Hematopoietic multipotent progenitor cell treated with erythropoietin and hydrocortisone succinate and interleukin-3 and kit ligand, for 17 days (in vitro differentiated cells): ENCODE measurements around the gene MMP24OS.
A peak's percentile ranks its signal among the peaks of the same experiment; 100 is the strongest.
"Not testable (repeated sequence)": the region's sequence is repeated elsewhere in the genome, so short reads cannot be mapped to it uniquely, and the experiment has no call there.

Source experiments
- DNase-seq: peaks from one replicate; pipeline ENCODE4 v3.0.0-alpha.2; 2015; ENCODE audit warnings: low spot score

Gene MMP24OS

GRCh38 chr20:35277531-35278395, at the start of gene MMP24OS:
Gene MMP24OS (minus strand): TSS chr20:35278122. CDS start chr20:35277929, 193 bp downstream.
- DNase-seq = peak; percentile 86

GRCh38 chr20:35327074-35327976, 49.4 kb upstream of the MMP24OS start:
- DNase-seq = no peak

DNA sequence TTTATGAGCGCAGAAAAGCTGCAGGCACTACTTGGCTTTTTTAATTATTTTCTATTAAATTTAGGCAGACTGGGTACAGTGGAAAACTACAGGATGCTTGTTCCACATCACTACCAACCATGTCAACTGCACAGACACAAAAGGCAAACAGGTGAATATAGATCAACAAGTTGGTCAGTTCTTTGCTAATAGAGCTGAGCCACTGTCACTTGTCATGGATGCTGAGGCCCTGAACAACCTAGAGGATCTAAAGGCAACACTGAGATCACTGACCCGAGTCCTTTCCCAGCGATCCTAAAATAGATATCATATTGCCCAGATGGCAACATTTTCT, 48.8 kb upstream of the MMP24OS start:
- DNase-seq = no peak

GRCh38 chr20:35326021-35326739, 48.3 kb upstream of the MMP24OS start:
- no peak for DNase-seq

DNA sequence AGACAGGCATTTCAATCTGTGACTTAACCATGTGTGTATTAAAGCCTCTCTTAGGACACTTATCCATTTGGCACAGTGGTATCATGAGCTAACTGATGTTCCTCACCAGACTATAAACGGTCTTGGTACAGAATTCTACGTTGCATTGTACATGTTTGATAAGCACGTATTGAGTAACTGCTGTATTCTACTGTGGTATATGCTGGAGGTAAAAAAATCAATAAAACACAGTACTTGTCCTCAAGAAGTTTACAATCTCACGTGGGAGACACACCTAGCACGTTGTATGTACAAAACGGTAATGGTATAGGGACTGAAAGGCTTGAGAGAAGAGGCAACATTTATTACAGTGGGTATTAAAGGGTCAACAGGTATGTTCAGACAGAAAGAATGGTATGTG, 47.5 kb upstream of the MMP24OS start:
- DNase-seq = no peak

DNA sequence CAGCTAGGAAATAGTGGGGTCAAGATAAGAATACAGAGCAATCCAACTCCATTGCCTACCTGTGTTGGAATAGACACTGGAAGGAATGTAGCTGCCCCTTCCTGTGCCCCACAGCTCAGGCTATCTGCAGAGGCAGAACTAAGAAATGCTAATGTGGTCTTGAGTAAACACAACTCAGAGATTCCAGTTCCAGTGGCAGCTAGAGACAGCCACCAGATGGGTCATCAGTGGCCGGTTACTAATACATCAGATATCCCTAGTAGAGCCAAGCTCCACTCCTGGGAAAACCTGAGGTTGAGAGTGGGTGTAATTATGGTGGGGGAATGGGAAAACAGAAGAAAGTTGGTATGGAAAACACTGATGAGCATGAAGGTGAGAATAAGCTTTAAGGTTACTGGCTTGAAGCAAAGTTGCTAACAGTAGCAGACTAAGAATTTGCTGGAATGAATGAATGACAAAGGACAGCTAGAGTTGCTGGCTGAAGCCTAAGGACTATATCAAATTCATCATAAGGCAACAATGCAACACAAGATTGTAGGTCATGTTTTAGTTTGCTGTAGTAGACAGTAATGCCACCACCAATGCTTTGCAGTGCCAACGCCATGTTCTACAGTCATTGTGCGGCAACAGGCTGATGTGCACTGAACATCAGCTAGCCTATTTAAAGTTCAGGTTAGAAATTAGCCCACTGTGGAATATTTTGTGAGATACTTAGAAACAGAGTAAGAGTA, 42.6 kb upstream of the MMP24OS start:
- DNase-seq = no peak

- no peak for DNase-seq
Observed at GRCh38 chr20:35319871-35320197, 41.9 kb upstream of the MMP24OS start.

DNA sequence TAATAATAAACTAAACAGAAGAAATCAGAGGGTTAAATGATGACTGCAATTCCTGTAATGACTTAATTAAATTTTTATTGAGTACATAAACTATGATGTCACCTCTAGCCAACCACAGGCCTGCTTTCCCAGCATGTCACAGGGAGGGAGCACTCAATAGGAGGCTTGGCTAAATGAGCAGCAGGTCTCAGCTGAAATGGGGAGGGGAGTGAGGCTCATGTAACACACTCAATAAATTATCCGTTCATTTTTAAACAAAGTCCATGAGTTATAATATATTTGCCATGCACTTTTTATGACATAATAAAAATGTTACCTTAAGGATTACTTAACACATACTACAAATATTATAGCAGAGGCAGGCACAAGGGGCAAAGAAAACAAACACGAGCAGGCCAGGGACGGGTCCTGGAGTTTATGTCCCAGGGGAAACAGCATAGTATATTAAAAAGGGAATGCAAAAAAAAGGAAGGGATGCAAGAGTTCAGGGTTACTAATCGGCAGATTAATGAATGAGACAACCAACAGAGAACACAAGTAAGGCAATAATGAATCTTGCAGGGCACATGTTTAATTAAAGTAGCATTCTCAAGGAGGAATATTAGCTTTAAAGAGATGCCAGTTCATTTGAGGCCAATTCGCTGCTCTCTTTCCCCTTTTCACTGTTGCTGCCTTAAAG, 41.4 kb upstream of the MMP24OS start:
- no peak for DNase-seq

- DNase-seq = no peak
Observed at GRCh38 chr20:35318502-35319157, 40.7 kb upstream of the MMP24OS start.

GRCh38 chr20:35317416-35318210, 39.7 kb upstream of the MMP24OS start:
- DNase-seq = no peak

DNA sequence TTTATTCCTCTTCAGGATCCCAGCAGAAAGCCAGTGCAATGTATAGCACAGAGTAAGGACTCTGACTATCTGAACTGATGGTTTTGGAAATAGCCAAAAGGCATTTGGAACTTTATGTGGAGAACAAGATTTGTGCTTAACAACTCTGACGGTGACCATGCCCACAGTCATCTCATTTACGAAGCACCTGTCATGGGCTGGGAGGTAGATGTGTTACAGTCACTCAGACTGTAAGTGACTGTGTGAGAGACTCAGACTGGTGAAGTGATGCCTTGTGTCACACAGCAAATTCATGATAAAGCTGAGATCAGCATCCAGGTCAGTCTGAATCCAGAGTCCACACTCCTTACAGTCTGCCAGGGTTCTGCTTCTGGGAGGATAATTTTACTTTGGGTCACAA, 38.2 kb upstream of the MMP24OS start:
- DNase-seq = no peak

DNA sequence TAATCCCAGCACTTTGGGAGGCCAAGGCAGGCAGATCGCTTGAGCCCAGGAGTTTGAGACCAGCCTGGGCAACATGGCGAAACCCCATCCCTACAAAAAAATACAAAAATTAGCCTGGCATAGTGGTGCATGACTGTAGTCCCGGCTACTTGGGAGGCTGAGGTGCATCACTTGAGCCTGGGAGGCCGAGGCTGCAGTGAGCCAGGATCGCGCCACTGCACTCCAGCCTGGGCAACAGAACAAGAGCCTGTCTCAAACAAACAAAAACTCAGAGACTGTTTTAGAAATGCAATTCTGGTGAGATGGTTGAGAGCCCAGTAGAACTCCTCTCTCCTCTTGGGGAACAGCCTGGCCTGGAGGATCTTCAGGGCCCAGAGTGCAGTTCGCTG, 37.7 kb upstream of the MMP24OS start:
- DNase-seq = not testable (repeated sequence)

- no peak for DNase-seq
Observed at GRCh38 chr20:35314816-35315631, 37.1 kb upstream of the MMP24OS start.

DNA sequence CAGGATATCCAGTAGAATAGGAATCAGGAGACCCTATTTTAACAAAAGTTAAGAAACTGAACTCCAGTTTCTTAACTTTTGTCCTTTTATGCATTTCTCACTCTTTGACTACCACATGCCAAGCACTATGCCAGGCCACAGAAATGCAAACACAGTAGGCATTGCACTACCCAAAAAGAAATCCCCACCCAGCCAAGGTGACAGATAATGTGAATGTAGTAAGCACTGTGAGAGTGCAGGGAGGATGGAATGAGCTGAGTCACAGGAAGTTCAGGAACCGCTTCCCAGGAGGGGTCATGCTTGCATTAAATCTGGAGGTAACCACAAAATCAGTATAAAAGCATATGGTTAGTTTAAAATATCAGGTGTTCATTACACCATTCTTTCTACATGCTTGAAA, 34.4 kb upstream of the MMP24OS start:
- DNase-seq = no peak

DNA sequence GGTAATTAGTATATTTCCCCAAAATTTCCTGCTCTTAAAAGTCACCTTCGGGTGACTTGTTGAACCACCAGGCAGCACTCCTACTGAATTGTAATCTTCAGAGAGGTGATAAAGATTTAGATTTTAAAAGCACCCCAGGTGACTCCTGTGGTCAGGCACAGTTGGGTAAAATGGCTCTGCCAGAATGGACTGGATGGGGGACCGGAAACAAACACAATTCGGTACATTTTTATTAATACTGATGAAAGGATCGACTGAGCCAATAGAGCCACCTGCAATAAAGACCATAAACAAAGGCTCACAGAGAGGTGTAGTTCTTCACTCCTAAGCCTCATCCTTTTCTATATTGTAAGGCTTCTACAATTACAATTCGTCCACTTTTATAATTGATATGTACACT, 33.9 kb upstream of the MMP24OS start:
- DNase-seq = no peak

DNA sequence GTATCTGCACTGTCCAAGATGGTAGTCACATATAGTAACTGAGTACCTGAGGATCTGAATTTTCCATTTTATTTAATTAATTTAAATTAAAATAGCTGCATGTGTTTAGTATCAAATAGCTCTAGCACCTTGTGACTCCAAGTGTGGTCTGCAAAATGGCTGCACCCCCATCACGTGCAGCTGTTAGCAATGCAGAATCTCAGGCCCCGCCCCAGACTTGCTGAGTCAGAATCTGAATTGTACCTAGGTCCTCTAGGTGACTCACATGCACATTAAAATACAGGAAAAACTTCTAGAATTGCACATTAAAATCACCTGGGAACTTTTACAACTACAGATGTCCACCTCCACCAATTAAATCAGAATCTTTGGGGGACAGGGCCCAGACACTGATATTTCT, 33.5 kb upstream of the MMP24OS start:
- no peak for DNase-seq

- DNase-seq = no peak
Observed at GRCh38 chr20:35307666-35308653, 30.0 kb upstream of the MMP24OS start.
